Trophoblast cell (in vitro differentiated cells and primary cell): ENCODE data around the gene ACTL8.

Source experiments
- DNase-seq, 2 donors: peaks; one replicate each; pipeline ENCODE4 v3.0.0-alpha.2; 2016
- H2AFZ ChIP-seq: 2 replicates; pipeline ENCODE4 v1.6.1; 2013; ENCODE audit warnings: low read length, moderate library complexity, mild to moderate bottlenecking; ENCODE audit not compliant: insufficient read depth, poor library complexity
- H2AK5ac ChIP-seq: 2 replicates; pipeline ENCODE4 v1.6.1; 2013; ENCODE audit warnings: mild to moderate bottlenecking, low read length
- H2BK120ac ChIP-seq: 2 replicates; pipeline ENCODE4 v1.6.1; 2013; ENCODE audit warnings: low read length, mild to moderate bottlenecking, moderate library complexity; ENCODE audit not compliant: insufficient read depth, poor library complexity
- H2BK12ac ChIP-seq: 2 replicates; pipeline ENCODE4 v1.6.1; 2013; ENCODE audit warnings: mild to moderate bottlenecking, low read length, moderate library complexity
- H2BK5ac ChIP-seq: 2 replicates; pipeline ENCODE4 v1.6.1; 2013; ENCODE audit warnings: low read length, low read depth, moderate library complexity, mild to moderate bottlenecking; ENCODE audit not compliant: poor library complexity
- H3K14ac ChIP-seq: 2 replicates; pipeline ENCODE4 v1.6.1; 2013; ENCODE audit warnings: mild to moderate bottlenecking, low read length
- H3K18ac ChIP-seq: 2 replicates; pipeline ENCODE4 v1.6.1; 2013; ENCODE audit warnings: mild to moderate bottlenecking, low read length
- H3K23ac ChIP-seq: 2 replicates; pipeline ENCODE4 v1.6.1; 2013; ENCODE audit warnings: low read length
- H3K27ac ChIP-seq: 2 replicates; pipeline ENCODE4 v1.5.1; 2013; ENCODE audit warnings: low read depth, mild to moderate bottlenecking, inconsistent platforms, low read length, moderate library complexity
- H3K27me3 ChIP-seq: 2 replicates; pipeline ENCODE4 v1.6.1; 2013; ENCODE audit warnings: inconsistent platforms, mild to moderate bottlenecking, low read length, moderate library complexity; ENCODE audit not compliant: insufficient read depth
- H3K36me3 ChIP-seq, 2 experiments: 1 replicate in 1 of 2; 2 replicates in 1 of 2; pipeline ENCODE4 v1.6.1; 2013; ENCODE audit warnings: low read length in 2 of 2, mild to moderate bottlenecking in 2 of 2, moderate library complexity in 1 of 2; ENCODE audit not compliant: insufficient read depth in 2 of 2, control insufficient read depth in 1 of 2
- H3K4ac ChIP-seq: 2 replicates; pipeline ENCODE4 v1.6.1; 2013; ENCODE audit warnings: low read depth, mild to moderate bottlenecking, low read length, moderate library complexity
- H3K4me1 ChIP-seq, 2 experiments: 1 replicate in 1 of 2; 2 replicates in 1 of 2; pipeline ENCODE4 v1.6.1; 2013; ENCODE audit warnings: low read length in 2 of 2, mild to moderate bottlenecking in 2 of 2, moderate library complexity in 1 of 2; ENCODE audit not compliant: insufficient read depth in 2 of 2, control insufficient read depth in 1 of 2
- H3K4me2 ChIP-seq: 2 replicates; pipeline ENCODE4 v1.6.1; 2013; ENCODE audit warnings: inconsistent platforms, mild to moderate bottlenecking, low read length, moderate library complexity
- H3K4me3 ChIP-seq: 2 replicates; pipeline ENCODE4 v1.5.1; 2013; ENCODE audit warnings: mild to moderate bottlenecking, low read depth, low read length, inconsistent platforms
- H3K79me1 ChIP-seq: one replicate; pipeline ENCODE4 v1.6.1; 2013; ENCODE audit warnings: low read length
- H3K79me2 ChIP-seq: 2 replicates; pipeline ENCODE4 v1.6.1; 2013; ENCODE audit warnings: low read length, mild to moderate bottlenecking; ENCODE audit not compliant: control insufficient read depth, insufficient read depth, poor library complexity
- H3K9ac ChIP-seq: 2 replicates; pipeline ENCODE4 v1.6.1; 2013; ENCODE audit warnings: mild to moderate bottlenecking, low read length
- H3K9me3 ChIP-seq: 2 replicates; pipeline ENCODE4 v1.6.1; 2013; ENCODE audit warnings: low read depth, mild to moderate bottlenecking, control low read depth, inconsistent platforms, low read length; ENCODE audit not compliant: insufficient read depth
- H4K12ac ChIP-seq: 2 replicates; pipeline ENCODE4 v1.6.1; 2013; ENCODE audit warnings: low read depth, mild to moderate bottlenecking, low read length, moderate library complexity
- H4K8ac ChIP-seq: 2 replicates; pipeline ENCODE4 v1.6.1; 2013; ENCODE audit warnings: low read depth, mild to moderate bottlenecking, low read length, moderate library complexity
- H4K91ac ChIP-seq: one replicate; pipeline ENCODE4 v1.6.1; 2013; ENCODE audit warnings: low read depth, mild to moderate bottlenecking, low read length, moderate library complexity
- WGBS: extraction: QIAGEN DNeasy Blood & Tissue Kit; methylation state at CpG from one replicate; pipeline ENCODE4 v1.1.7; 2013; ENCODE audit warnings: missing lambda C conversion rate; ENCODE audit not compliant: insufficient read length, insufficient coverage; ENCODE audit errors: extremely low coverage; 5-methylcytosine and 5-hydroxymethylcytosine counted together

The ACTL8 gene

DNA sequence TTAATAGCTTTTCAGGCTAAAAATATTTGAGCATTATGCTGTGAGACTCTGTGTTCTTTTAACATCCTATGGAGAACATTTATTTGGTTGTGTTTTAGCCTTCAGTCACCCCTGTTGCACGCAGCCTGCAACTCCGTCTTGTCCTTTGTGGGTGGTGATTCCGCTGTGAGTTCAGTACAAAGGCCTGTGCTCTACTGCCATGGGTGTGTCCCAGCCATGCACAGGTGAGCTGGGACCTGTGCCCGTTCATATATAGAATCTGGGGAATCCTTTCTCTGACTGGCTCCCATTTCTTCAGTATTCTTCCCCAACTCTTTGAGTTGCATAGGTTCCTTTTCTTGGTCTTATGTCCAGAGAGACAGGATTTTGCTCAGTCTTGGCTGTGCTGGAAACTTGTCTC, 61.4 kb downstream of the ACTL8 start:
- no peak overlapping the region for H2BK5ac ChIP-seq
- H3K79me1 ChIP-seq = no peaks in the 10 kb centered on the region

DNA sequence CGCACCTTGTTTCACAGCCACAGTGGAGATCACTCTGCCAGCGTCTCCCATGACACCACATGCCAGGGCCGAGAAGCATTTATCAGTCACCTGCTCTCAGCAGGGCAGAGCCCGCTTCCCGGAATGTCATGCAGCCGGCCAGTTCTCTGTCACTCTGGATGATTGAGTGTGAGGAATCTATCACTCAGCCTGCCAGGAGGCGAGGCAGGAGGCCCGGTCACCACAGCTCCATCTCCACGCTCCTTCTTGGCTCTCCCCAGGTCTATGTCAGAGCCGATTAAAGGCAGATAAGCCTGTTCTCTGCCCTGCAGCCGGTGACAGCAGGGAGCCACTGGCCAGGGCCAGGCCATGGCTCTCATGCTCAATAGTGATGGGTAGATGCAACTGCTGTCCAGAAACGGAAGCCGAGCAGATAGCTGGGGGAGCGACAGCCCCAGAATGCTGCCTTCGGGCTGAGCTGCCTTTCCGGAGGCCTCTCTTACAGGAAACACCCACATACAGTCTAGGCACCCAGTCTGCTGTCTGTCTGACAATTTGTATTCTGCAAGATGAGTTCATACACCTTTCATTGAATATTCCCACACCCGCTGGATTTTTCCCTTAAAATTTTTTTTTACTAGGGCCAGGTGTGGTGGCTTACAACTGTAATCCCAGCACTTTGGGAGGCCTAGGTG, 64.1 kb downstream of the ACTL8 start:
- Histone ChIP-seq H4K91ac (no peak overlapping the region), H3K14ac (no peak overlapping the region), H3K4me3 (no peak overlapping the region), H3K9me3 (peaks cover 1% of the 10 kb centered on the region), H2BK12ac (no peak overlapping the region), H3K4ac (no peak overlapping the region), H3K36me3 (no peaks in the 10 kb centered on the region), H3K27ac (no peak overlapping the region), H2AFZ (no peak overlapping the region), H3K23ac (no peak overlapping the region), H2BK120ac (no peak overlapping the region), H3K9ac (peak overlapping the region; percentile 59), H3K18ac (no peak overlapping the region), H3K79me2 (no peaks in the 10 kb centered on the region), H2AK5ac (no peak overlapping the region), H4K12ac (no peak overlapping the region), H4K8ac (no peak overlapping the region), H3K4me1 (no peaks in the 10 kb centered on the region), H2BK5ac (no peak overlapping the region), H3K79me1 (no peaks in the 10 kb centered on the region), H3K27me3 (no peaks in the 10 kb centered on the region), H3K4me2 (no peak overlapping the region)
- no peak for DNase-seq
- WGBS = no CpG with 5 or more reads among the region's 17 CpGs

More for the DNA sequence above, 61.4 kb downstream of the ACTL8 start:
- no peak overlapping the region for H2AFZ ChIP-seq
- no peak overlapping the region for H3K23ac ChIP-seq
- no peak overlapping the region for H3K14ac ChIP-seq
- H3K36me3 ChIP-seq = no peaks in the 10 kb centered on the region
- H2BK120ac ChIP-seq = no peak overlapping the region
- H3K79me2 ChIP-seq = no peaks in the 10 kb centered on the region
- no peak overlapping the region for H3K18ac ChIP-seq
- H3K4ac ChIP-seq = no peak overlapping the region
- H3K27ac ChIP-seq = no peak overlapping the region
- H3K4me2 ChIP-seq = no peak overlapping the region
- H3K27me3 ChIP-seq = no peaks in the 10 kb centered on the region
- H2BK12ac ChIP-seq = no peak overlapping the region
- peaks cover 1% of the 10 kb centered on the region for H3K9me3 ChIP-seq
- no peak overlapping the region for H2AK5ac ChIP-seq
- no CpG with 5 or more reads among the region's 4 CpGs for WGBS
- no peaks in the 10 kb centered on the region for H3K4me1 ChIP-seq
- H4K8ac ChIP-seq = no peak overlapping the region
- no peak overlapping the region for H4K12ac ChIP-seq
- H3K9ac ChIP-seq = no peak overlapping the region
- no peak overlapping the region for H3K4me3 ChIP-seq
- H4K91ac ChIP-seq = no peak overlapping the region
- no peak for DNase-seq

DNA sequence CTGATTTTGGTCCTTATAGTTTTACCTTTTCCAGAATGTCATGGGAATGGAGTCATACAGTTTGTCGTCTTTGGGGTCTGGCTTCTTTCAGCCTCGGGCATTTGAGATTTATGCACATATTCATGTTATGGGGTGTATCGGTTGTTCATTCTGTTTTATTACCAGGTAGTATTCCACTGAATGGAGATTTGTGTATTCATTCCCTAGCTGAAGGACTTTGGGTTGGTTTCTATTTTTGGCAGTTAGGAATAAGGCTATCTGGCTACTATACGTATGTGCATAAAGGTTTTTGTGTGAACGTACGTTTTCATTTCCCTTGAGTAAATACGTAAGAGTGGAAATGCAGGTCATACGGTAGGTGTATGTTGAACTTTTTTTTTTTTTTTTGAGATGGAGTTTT, 65.1 kb downstream of the ACTL8 start:
- Histone ChIP-seq H3K4ac (no peak overlapping the region), H3K9ac (no peak overlapping the region), H3K36me3 (no peaks in the 10 kb centered on the region), H3K79me2 (no peaks in the 10 kb centered on the region), H2AK5ac (no peak overlapping the region), H4K91ac (no peak overlapping the region), H3K18ac (no peak overlapping the region), H3K23ac (no peak overlapping the region), H2BK12ac (no peak overlapping the region), H4K8ac (no peak overlapping the region), H3K27me3 (no peaks in the 10 kb centered on the region), H2BK5ac (no peak overlapping the region), H4K12ac (no peak overlapping the region), H3K79me1 (no peaks in the 10 kb centered on the region), H3K14ac (no peak overlapping the region), H3K4me1 (no peaks in the 10 kb centered on the region), H3K9me3 (peaks cover 1% of the 10 kb centered on the region), H3K4me2 (no peak overlapping the region), H3K27ac (no peak overlapping the region), H3K4me3 (no peak overlapping the region), H2BK120ac (no peak overlapping the region), H2AFZ (no peak overlapping the region)
- WGBS = no CpG with 5 or more reads among the region's 8 CpGs
- DNase-seq = no peak

DNA sequence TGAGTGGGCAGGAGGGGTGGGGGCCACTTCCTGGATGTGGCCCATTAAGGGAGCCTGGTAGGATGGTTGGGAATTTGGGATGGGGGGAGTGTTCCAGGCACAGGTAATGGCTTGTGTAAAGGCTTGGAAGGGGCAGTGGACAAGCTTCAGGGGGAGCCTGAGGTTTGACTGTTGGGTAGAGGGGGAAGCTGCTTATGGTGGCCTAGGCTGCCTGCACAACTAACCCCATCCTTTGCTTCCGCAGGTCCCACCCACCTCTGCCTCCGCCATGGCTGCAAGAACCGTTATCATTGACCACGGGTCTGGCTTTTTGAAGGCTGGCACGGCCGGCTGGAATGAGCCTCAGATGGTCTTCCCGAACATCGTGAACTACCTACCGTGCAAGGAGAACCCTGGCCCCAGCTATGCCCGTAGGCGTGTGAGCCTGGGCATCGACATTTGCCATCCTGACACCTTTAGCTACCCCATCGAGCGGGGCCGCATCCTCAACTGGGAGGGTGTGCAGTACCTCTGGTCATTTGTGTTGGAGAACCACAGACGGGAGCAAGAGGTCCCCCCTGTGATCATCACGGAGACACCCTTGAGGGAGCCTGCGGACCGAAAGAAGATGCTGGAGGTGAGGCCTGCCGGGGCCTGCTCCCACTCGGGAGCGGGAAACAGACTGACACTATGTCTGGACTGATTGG, 67.8 kb downstream of the ACTL8 start:
- H3K9me3 ChIP-seq = peaks cover 1% of the 10 kb centered on the region
- no peak overlapping the region for H3K18ac ChIP-seq
- H3K4me1 ChIP-seq = no peaks in the 10 kb centered on the region
- H3K4ac ChIP-seq = no peak overlapping the region
- H3K4me3 ChIP-seq = no peak overlapping the region
- no peak overlapping the region for H3K4me2 ChIP-seq
- H3K79me2 ChIP-seq = no peaks in the 10 kb centered on the region
- H3K23ac ChIP-seq = no peak overlapping the region
- no peak overlapping the region for H3K27ac ChIP-seq
- no peak overlapping the region for H2AK5ac ChIP-seq
- no peak overlapping the region for H3K14ac ChIP-seq
- H2BK120ac ChIP-seq = no peak overlapping the region
- no peak overlapping the region for H4K12ac ChIP-seq
- H4K8ac ChIP-seq = no peak overlapping the region
- H3K79me1 ChIP-seq = no peaks in the 10 kb centered on the region
- H3K9ac ChIP-seq = no peak overlapping the region
- H4K91ac ChIP-seq = no peak overlapping the region
- WGBS = no CpG with 5 or more reads among the region's 22 CpGs
- no peaks in the 10 kb centered on the region for H3K27me3 ChIP-seq
- no peak overlapping the region for H2AFZ ChIP-seq
- H2BK12ac ChIP-seq = no peak overlapping the region
- H3K36me3 ChIP-seq = no peaks in the 10 kb centered on the region
- no peak overlapping the region for H2BK5ac ChIP-seq
- no peak for DNase-seq
